HepG2 (cell line): ENCODE data around the gene DUT. TPM values are rescaled to one million over a fixed set of nuclear protein-coding genes. Genes with fewer than 3 reads are reported as not detected.

Source experiments
- AGO2 ChIP-seq: fragments of 200-400 bp; formaldehyde crosslinking; optimal IDR thresholded peaks from 2 replicates; pipeline ENCODE3; 2017; ENCODE audit warnings: mild to moderate bottlenecking, low read depth, low read length, moderate library complexity
- CHCHD3 ChIP-seq: sonication (generic); formaldehyde crosslinking; IDR thresholded peaks from 2 replicates; pipeline ENCODE4 v1.8.0; 2022; ENCODE audit warnings: mild to moderate bottlenecking, missing genetic modification reagents, moderate library complexity
- EZH2 ChIP-seq: conservative IDR thresholded peaks from 2 replicates; pipeline ENCODE4 v1.6.1; 2012; ENCODE audit warnings: mild to moderate bottlenecking, low read depth, low read length, moderate library complexity
- FIP1L1 ChIP-seq: fragments of 200-400 bp; formaldehyde crosslinking; IDR thresholded peaks from 2 replicates; pipeline ENCODE4 v1.6.1; 2018; ENCODE audit warnings: low read depth, mild to moderate bottlenecking, low read length, moderate library complexity, borderline replicate concordance; ENCODE audit not compliant: insufficient read depth
- GMEB1 ChIP-seq: sonication (generic); formaldehyde crosslinking; IDR thresholded peaks from 2 replicates; pipeline ENCODE4 v1.5.1; 2020; ENCODE audit warnings: missing genetic modification reagents, mild to moderate bottlenecking, borderline replicate concordance
- GTF3A ChIP-seq: sonication (generic); formaldehyde crosslinking; conservative IDR thresholded peaks from 2 replicates; pipeline ENCODE4 v1.4.0; 2020; ENCODE audit warnings: mild to moderate bottlenecking, missing genetic modification reagents
- HMG20B ChIP-seq: conservative IDR thresholded peaks from 2 replicates; pipeline ENCODE4 v1.6.1; 2016; ENCODE audit warnings: missing genetic modification reagents, missing compliant biosample characterization
- JARID2 ChIP-seq: sonication (generic); formaldehyde crosslinking; IDR thresholded peaks from 2 replicates; pipeline ENCODE4 v1.8.1; 2023; ENCODE audit warnings: missing genetic modification reagents, inconsistent platforms; ENCODE audit not compliant: insufficient replicate concordance
- PBX2 ChIP-seq: IDR thresholded peaks from 2 replicates; pipeline ENCODE4 v1.6.1; 2016; ENCODE audit warnings: control low read depth
- RAD51 ChIP-seq: fragments of 450-650 bp; IDR thresholded peaks from 2 replicates; pipeline ENCODE4 v1.6.1; 2016; ENCODE audit warnings: borderline replicate concordance
- RBM22 ChIP-seq: fragments of 200-400 bp; formaldehyde crosslinking; optimal IDR thresholded peaks from 2 replicates; pipeline ENCODE3; 2017; ENCODE audit warnings: mild to moderate bottlenecking, low read length, moderate library complexity
- SIX4 ChIP-seq: sonication (generic); formaldehyde crosslinking; IDR thresholded peaks from 2 replicates; pipeline ENCODE4 v1.4.0; 2020; ENCODE audit warnings: missing genetic modification reagents
- SMAD3 ChIP-seq: sonication (generic); formaldehyde crosslinking; IDR thresholded peaks from 2 replicates; pipeline ENCODE4 v1.4.0; 2020; ENCODE audit warnings: missing genetic modification reagents
- SP4 ChIP-seq: sonication (generic); formaldehyde crosslinking; IDR thresholded peaks from 2 replicates; pipeline ENCODE4 v1.8.1; 2023; ENCODE audit warnings: mild to moderate bottlenecking, missing genetic modification reagents
- STAG1 ChIP-seq: sonication (generic); formaldehyde crosslinking; IDR thresholded peaks from 2 replicates; pipeline ENCODE4 v1.4.0; 2020; ENCODE audit warnings: missing genetic modification reagents
- TMF1 ChIP-seq: sonication (generic); formaldehyde crosslinking; IDR thresholded peaks from 2 replicates; pipeline ENCODE4 v1.8.1; 2022; ENCODE audit warnings: low read depth, missing genetic modification reagents
- ZBTB38 ChIP-seq: sonication (generic); formaldehyde crosslinking; IDR thresholded peaks from 2 replicates; pipeline ENCODE4 v1.5.1; 2020; ENCODE audit warnings: mild to moderate bottlenecking, missing genetic modification reagents
- ZNF30 ChIP-seq: sonication (generic); formaldehyde crosslinking; IDR thresholded peaks from 2 replicates; pipeline ENCODE4 v1.5.0; 2020; ENCODE audit warnings: mild to moderate bottlenecking, missing genetic modification reagents
- ZNF34 ChIP-seq: sonication (generic); formaldehyde crosslinking; IDR thresholded peaks from 2 replicates; pipeline ENCODE4 v1.4.0; 2020; ENCODE audit warnings: mild to moderate bottlenecking, missing genetic modification reagents, borderline replicate concordance
- ZNF383 ChIP-seq: sonication (generic); formaldehyde crosslinking; IDR thresholded peaks from 2 replicates; pipeline ENCODE4 v1.4.0; 2020; ENCODE audit warnings: missing genetic modification reagents, mild to moderate bottlenecking, borderline replicate concordance
- ZNF441 ChIP-seq: sonication (generic); formaldehyde crosslinking; IDR thresholded peaks from 2 replicates; pipeline ENCODE4 v1.7.0; 2021; ENCODE audit warnings: missing genetic modification reagents, borderline replicate concordance
- ZNF547 ChIP-seq: sonication (generic); formaldehyde crosslinking; IDR thresholded peaks from 2 replicates; pipeline ENCODE4 v1.5.1; 2020; ENCODE audit warnings: mild to moderate bottlenecking, missing genetic modification reagents
- ZNF562 ChIP-seq: sonication (generic); formaldehyde crosslinking; IDR thresholded peaks from 2 replicates; pipeline ENCODE4 v1.8.0; 2022; ENCODE audit warnings: missing genetic modification reagents, borderline replicate concordance
- ZNF652 ChIP-seq: IDR thresholded peaks from 2 replicates; pipeline ENCODE4 v1.6.1; 2016; ENCODE audit warnings: low read depth, borderline replicate concordance
- ZSCAN9 ChIP-seq: IDR thresholded peaks from 2 replicates; pipeline ENCODE4 v1.6.1; 2016; ENCODE audit warnings: borderline replicate concordance
- polyA plus RNA-seq, 8 experiments: library from polyadenylated mRNA; depleted of rRNA in 3 of 8; stranded (reverse) in 7 of 8; unstranded in 1 of 8; fragments of >200 nt; fragmentation: Illumina TruSeq in 4 of 8; extraction: Trizol in 4 of 8; gene quantifications; 2 replicates each; pipeline versions ENCODE4 v1.2.1 to v1.2.3, GENCODE V29; 2011 to 2016; ENCODE audit warnings: low read depth in 4 of 8, missing spikeins in 1 of 8, mixed read lengths in 1 of 8; ENCODE audit not compliant: insufficient read depth in 1 of 8
- total RNA-seq, 5 experiments: library from RNA; depleted of rRNA; stranded (reverse); fragments of >200 nt; fragmentation: Illumina TruSeq; extraction: Trizol; gene quantifications; 2 replicates each; pipeline ENCODE4 v1.2.3, GENCODE V29; 2016; ENCODE audit warnings: low read depth in 1 of 5
- TF ChIP-seq, protein P1 (sequence below): sonication (generic); formaldehyde crosslinking; IDR thresholded peaks from 2 replicates; pipeline ENCODE4 v1.5.0; 2020; ENCODE audit warnings: mild to moderate bottlenecking, missing genetic modification reagents

The DUT gene
- total and polyA plus RNA-seq, 2 of the 13 experiments (the other 11 are each of a cell fraction or from before 2014, with no cell fraction given), result 36.7 to 131 TPM

DNA sequence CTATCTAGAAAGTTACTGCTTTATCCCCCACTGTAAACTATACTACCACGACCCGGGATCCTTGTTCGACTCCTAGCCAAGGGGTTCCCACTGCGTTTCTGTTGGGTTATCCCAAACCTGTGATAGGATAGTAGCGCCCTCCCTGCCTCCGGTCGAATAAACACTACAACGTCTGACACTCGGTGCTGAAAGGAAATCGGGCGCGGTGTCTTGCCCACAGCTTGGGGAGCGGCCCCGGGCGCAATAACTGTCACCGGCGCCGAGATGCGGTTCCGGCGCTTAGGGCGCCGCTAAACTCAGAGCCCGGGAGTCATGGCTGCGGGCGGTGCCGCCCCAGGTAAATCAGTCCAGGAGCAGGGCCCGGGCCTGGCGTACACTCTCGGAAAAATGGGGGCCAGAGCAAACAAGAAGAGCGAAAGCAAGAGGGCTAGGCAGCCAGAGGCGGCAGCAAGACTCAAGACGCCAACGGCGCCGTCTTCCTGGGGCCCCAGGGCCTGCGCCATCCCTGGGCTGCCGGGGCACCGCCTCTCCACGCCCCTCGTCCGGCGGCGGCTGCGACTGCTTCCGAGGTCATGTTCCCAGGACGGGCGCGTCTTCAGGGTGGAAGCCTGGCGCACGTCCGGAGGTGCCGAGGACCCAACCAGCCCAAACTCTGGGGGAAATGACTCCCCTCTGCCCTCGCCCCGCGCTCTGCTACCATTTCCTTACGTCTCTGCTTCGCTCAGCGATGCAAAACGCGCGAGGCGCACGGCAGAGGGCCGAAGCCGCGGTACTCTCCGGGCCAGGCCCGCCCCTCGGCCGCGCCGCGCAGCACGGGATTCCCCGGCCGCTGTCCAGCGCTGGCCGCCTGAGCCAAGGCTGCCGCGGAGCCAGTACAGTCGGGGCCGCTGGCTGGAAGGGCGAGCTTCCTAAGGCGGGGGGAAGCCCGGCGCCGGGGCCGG is at the start of gene DUT (continued):
- TF ChIP-seq ZNF441 (CRISPR knock-in tag) (peak; percentile 36; the same call in 1 of the 2 replicates), SP4 (CRISPR knock-in tag) (peak; percentile 80), EZH2 (no peak), ZNF383 (CRISPR knock-in tag) (no peak), HMG20B (CRISPR knock-in tag) (no peak), STAG1 (CRISPR knock-in tag) (no peak), RBM22 (no peak), SIX4 (no peak), JARID2 (CRISPR knock-in tag) (no peak), TMF1 (CRISPR knock-in tag) (no peak), ZNF562 (CRISPR knock-in tag) (no peak), SMAD3 (CRISPR knock-in tag) (0 out of 2 replicates have a peak, but pooled peaks have one; percentile 73), ZNF34 (CRISPR knock-in tag) (no peak), ZSCAN9 (CRISPR knock-in tag) (peak; percentile 70; the same call in 1 of the 2 replicates), GTF3A (CRISPR knock-in tag) (no peak), CHCHD3 (CRISPR knock-in tag) (no peak), ZBTB38 (CRISPR knock-in tag) (peak; percentile 53; the same call in 1 of the 2 replicates), AGO2 (peak; percentile 85), ZNF30 (CRISPR knock-in tag) (no peak), PBX2 (CRISPR knock-in tag) (no peak), ZNF547 (CRISPR knock-in tag) (0 out of 2 replicates have a peak, but pooled peaks have one; percentile 18), GMEB1 (CRISPR knock-in tag) (peak; percentile 80), ZNF652 (CRISPR knock-in tag) (no peak), RAD51 (no peak), FIP1L1 (no peak)
- TF ChIP-seq, protein P1, sequence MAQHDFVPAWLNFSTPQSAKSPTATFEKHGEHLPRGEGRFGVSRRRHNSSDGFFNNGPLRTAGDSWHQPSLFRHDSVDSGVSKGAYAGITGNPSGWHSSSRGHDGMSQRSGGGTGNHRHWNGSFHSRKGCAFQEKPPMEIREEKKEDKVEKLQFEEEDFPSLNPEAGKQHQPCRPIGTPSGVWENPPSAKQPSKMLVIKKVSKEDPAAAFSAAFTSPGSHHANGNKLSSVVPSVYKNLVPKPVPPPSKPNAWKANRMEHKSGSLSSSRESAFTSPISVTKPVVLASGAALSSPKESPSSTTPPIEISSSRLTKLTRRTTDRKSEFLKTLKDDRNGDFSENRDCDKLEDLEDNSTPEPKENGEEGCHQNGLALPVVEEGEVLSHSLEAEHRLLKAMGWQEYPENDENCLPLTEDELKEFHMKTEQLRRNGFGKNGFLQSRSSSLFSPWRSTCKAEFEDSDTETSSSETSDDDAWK (CRISPR knock-in tag), result no peak
